NCI-H510A (cell line): ENCODE measurements around the gene ATXN1.

Experiments
- DNase-seq: peaks from one replicate; lab custom pipeline; 2025; lab: John Stamatoyannopoulos, UW

ATXN1 gene

GRCh38 chr6:16698162-16698533 is 63.1 kb downstream of the ATXN1 start:
- no peak for DNase-seq

GRCh38 chr6:16697437-16698161 is 63.7 kb downstream of the ATXN1 start:
- DNase-seq, result no peak

GRCh38 chr6:16696496-16696895 is 64.8 kb downstream of the ATXN1 start:
- DNase-seq, result no peak

GRCh38 chr6:16694781-16695578 is 66.3 kb downstream of the ATXN1 start:
- DNase-seq, result no peak

GRCh38 chr6:16691324-16691723 is 69.9 kb downstream of the ATXN1 start:
- no peak for DNase-seq

GRCh38 chr6:16690608-16691142 is 70.6 kb downstream of the ATXN1 start:
- no peak for DNase-seq

- no peak for DNase-seq
Measured at GRCh38 chr6:16689788-16690607, 71.3 kb downstream of the ATXN1 start.

GRCh38 chr6:16688984-16689636 is 72.2 kb downstream of the ATXN1 start:
- no peak for DNase-seq

GRCh38 chr6:16688436-16688835 is 72.8 kb downstream of the ATXN1 start:
- DNase-seq, result no peak

- DNase-seq, result no peak
Measured at GRCh38 chr6:16687045-16687444, 74.2 kb downstream of the ATXN1 start.

- no peak for DNase-seq
Measured at GRCh38 chr6:16684896-16685554, 76.2 kb downstream of the ATXN1 start.

GRCh38 chr6:16684195-16684689 is 77.0 kb downstream of the ATXN1 start:
- DNase-seq, result no peak

- no peak for DNase-seq
Measured at GRCh38 chr6:16683641-16684194, 77.5 kb downstream of the ATXN1 start.

- DNase-seq, result no peak
Measured at GRCh38 chr6:16681260-16681873, 79.9 kb downstream of the ATXN1 start.

- DNase-seq, result no peak
Measured at GRCh38 chr6:16679050-16679449, 82.2 kb downstream of the ATXN1 start.

GRCh38 chr6:16677458-16677857 is 83.8 kb downstream of the ATXN1 start:
- DNase-seq, result no peak

GRCh38 chr6:16676978-16677377 is 84.3 kb downstream of the ATXN1 start:
- DNase-seq, result no peak

GRCh38 chr6:16676376-16676775 is 84.9 kb downstream of the ATXN1 start:
- DNase-seq, result no peak

- no peak for DNase-seq
Measured at GRCh38 chr6:16674801-16675392, 86.4 kb downstream of the ATXN1 start.
